Prostate gland (tissue), 2 donors: Measurements from ENCODE around the gene SLC16A5. TPM values are rescaled to one million over a fixed set of nuclear protein-coding genes. Genes with fewer than 3 reads are reported as not detected.

Source experiments
- DNase-seq: peaks from one replicate; pipeline ENCODE4 v3.0.0-alpha.2; 2019; ENCODE audit warnings: low spot score
- H3K27ac ChIP-seq, 2 donors: fragments of 200-600 bp; sonication (generic); 2 replicates each; pipeline ENCODE4 v1.5.1; 2017 to 2019
- H3K27me3 ChIP-seq: fragments of 200-600 bp; sonication (generic); replicated peaks from 2 replicates; pipeline ENCODE4 v1.5.1; 2019; ENCODE audit not compliant: insufficient read depth
- H3K36me3 ChIP-seq, 2 donors: fragments of 200-600 bp; sonication (generic); 1 replicate in 1 of 2; 2 replicates in 1 of 2; pipeline versions ENCODE4 v1.5.1 to v1.8.1; 2017 to 2019
- H3K4me1 ChIP-seq: fragments of 200-600 bp; sonication (generic); replicated peaks from 2 replicates; pipeline ENCODE4 v1.5.1; 2019
- H3K4me3 ChIP-seq, 2 donors: fragments of 200-600 bp; sonication (generic); 2 replicates each; pipeline ENCODE4 v1.5.1; 2017 to 2019
- H3K9me3 ChIP-seq: fragments of 200-600 bp; sonication (generic); 2 replicates; pipeline ENCODE4 v1.5.1; 2017
- CTCF ChIP-seq, 4 experiments: fragments of 200-600 bp in 2 of 4; fragments of 450-650 bp in 2 of 4; sonication (generic) in 2 of 4; IDR thresholded peaks; 1 replicate in 3 of 4; 2 replicates in 1 of 4; pipeline ENCODE4 v1.5.1; 2016 to 2019; ENCODE audit warnings: antibody characterized with exemption in 4 of 4, mild to moderate bottlenecking in 2 of 4, moderate library complexity in 2 of 4
- POLR2A ChIP-seq: fragments of 450-650 bp; IDR thresholded peaks from one replicate; pipeline ENCODE4 v1.6.1; 2016; ENCODE audit warnings: antibody characterized with exemption, mild to moderate bottlenecking
- POLR2AphosphoS5 ChIP-seq: sonication (generic); formaldehyde crosslinking; IDR thresholded peaks from one replicate; pipeline ENCODE4 v1.6.1; 2017; ENCODE audit warnings: antibody characterized with exemption
- WGBS: methylation state at CpG from one replicate; pipeline ENCODE4 v1.1.5; 2018; 5-methylcytosine and 5-hydroxymethylcytosine counted together
- intact Hi-C: fragments of 100-400 bp; cut with DNase I; formaldehyde crosslinking; loops from one replicate; pipeline ENCODE4 v1.14.2; 2022
- total RNA-seq, 2 donors: library from RNA; depleted of rRNA; stranded (reverse); fragments of >200 nt; gene quantifications; one replicate each; pipeline ENCODE4 v1.1.0, GENCODE V29; 2016

SLC16A5 gene
- total RNA-seq, 2 donors from 2014 or later: 65.0 to 66.4 TPM

DNA sequence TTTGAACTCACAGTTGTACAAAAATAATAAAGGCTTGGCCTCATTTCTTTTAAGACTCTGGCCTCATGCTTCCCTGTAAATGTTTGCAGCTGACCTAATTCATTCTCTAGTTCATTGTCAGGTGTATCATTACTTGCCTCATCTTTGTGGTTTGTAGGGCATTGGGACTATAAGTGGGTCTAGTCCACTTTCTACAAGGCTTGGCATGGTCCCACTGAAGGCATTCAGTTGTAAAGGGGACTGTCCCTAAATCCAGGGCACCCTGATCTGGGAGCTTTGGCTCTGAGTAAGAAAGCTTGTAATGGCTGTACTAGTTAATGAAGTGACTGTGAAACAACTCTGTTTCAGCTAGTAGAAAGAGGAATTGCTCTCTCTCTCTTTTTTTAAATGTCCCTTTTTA lies 38.0 kb upstream of the SLC16A5 start:
- H3K9me3 ChIP-seq: no peaks in the 10 kb centered on the region
- DNase-seq: no peak
- intact Hi-C loops: no loop called here
- no peak overlapping the region for H3K27ac ChIP-seq
- no peaks in the 10 kb centered on the region for H3K4me1 ChIP-seq
- peaks cover 0 to 3% of the 10 kb centered on the region in 2 donors for H3K36me3 ChIP-seq
- no peaks in the 10 kb centered on the region for H3K27me3 ChIP-seq
- H3K4me3 ChIP-seq: no peak overlapping the region
- TF ChIP-seq CTCF (IDR thresholded peaks at IDR 0.05): no peak
- no peak for TF ChIP-seq POLR2AphosphoS5
- no peak for TF ChIP-seq POLR2A

DNA sequence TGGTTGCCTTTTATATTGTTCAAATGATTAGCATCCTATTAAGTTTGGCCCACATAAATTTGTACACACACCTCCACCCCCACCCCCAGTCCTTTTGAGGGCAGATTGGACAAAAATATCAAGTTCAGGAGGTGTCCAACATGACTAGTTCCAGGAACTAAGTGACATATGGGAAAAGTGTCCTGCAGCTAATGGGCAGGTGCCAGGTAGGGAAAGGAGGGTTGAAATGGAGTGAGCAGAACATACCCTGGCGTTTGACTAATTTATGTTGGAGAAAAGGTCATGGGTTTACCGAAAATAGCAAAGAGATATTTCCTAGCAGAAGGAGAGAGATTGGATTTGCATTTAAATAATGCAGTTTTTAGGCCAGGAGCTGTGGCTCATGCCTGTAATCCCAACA lies 35.8 kb upstream of the SLC16A5 start:
- Histone ChIP-seq H3K9me3 (no peaks in the 10 kb centered on the region), H3K27ac (no peak overlapping the region), H3K4me1 (no peaks in the 10 kb centered on the region), H3K36me3 (peaks cover 0 to 3% of the 10 kb centered on the region in 2 donors), H3K4me3 (no peak overlapping the region), H3K27me3 (no peaks in the 10 kb centered on the region)
- no peak for DNase-seq
- TF ChIP-seq POLR2A: no peak
- no peak for TF ChIP-seq POLR2AphosphoS5
- intact Hi-C loops: no loop called here
- WGBS: 77% methylated on average over 2 of the region's 2 CpGs

GRCh38 chr17:75059369-75060345 lies 28.1 kb upstream of the SLC16A5 start:
- peak; percentile 48 for DNase-seq
- Histone ChIP-seq H3K27ac (peak overlapping the region; percentile 13 to 31), H3K36me3 (peaks cover 6 to 15% of the 10 kb centered on the region in 2 donors), H3K27me3 (no peaks in the 10 kb centered on the region), H3K4me3 (no peak overlapping the region), H3K4me1 (no peaks in the 10 kb centered on the region), H3K9me3 (no peaks in the 10 kb centered on the region)
- WGBS: 61% methylated on average over 25 of the region's 25 CpGs
- peak; percentile 62 for TF ChIP-seq POLR2AphosphoS5
- peak in 3 of 4 experiments; percentile 41 to 62 (median 60) for TF ChIP-seq CTCF (IDR thresholded peaks at IDR 0.05)
- no peak for TF ChIP-seq POLR2A
- intact Hi-C loops: no loop called here

- TF ChIP-seq CTCF (IDR thresholded peaks at IDR 0.05) (no peak), POLR2AphosphoS5 (no peak), POLR2A (no peak)
- no peaks in the 10 kb centered on the region for H3K9me3 ChIP-seq
- H3K36me3 ChIP-seq: peaks cover 6 to 15% of the 10 kb centered on the region in 2 donors
- H3K27me3 ChIP-seq: no peaks in the 10 kb centered on the region
- intact Hi-C loops: no loop called here
- H3K4me3 ChIP-seq: no peak overlapping the region
- no peaks in the 10 kb centered on the region for H3K4me1 ChIP-seq
- DNase-seq: no peak
- peak overlapping the region in 1 of 2 donors; percentile 13 for H3K27ac ChIP-seq
- 91% methylated on average over 24 of the region's 26 CpGs for WGBS
Observed at GRCh38 chr17:75060434-75061054, 27.2 kb upstream of the SLC16A5 start.

- H3K4me3 ChIP-seq: no peak overlapping the region
- H3K4me1 ChIP-seq: no peaks in the 10 kb centered on the region
- WGBS: 95% methylated on average over 10 of the region's 10 CpGs
- H3K27ac ChIP-seq: no peak overlapping the region
- peaks cover 6 to 15% of the 10 kb centered on the region in 2 donors for H3K36me3 ChIP-seq
- no peak for DNase-seq
- no peaks in the 10 kb centered on the region for H3K9me3 ChIP-seq
- TF ChIP-seq POLR2A (no peak), POLR2AphosphoS5 (no peak), CTCF (IDR thresholded peaks at IDR 0.05) (no peak)
- intact Hi-C loops: no loop called here
- no peaks in the 10 kb centered on the region for H3K27me3 ChIP-seq
Observed at GRCh38 chr17:75061055-75061438, 26.7 kb upstream of the SLC16A5 start.
